ENCODE measurements around the gene SLCO4A1. TPM values are rescaled to one million over a fixed set of nuclear protein-coding genes. Genes with fewer than 3 reads are reported as not detected.

Gene SLCO4A1
- total and polyA plus RNA-seq, 9 of the 15 experiments (the other 6 are each of a cell fraction or from before 2014, with no cell fraction given) = 1.6 to 21.9 (median 12.8) TPM

DNA sequence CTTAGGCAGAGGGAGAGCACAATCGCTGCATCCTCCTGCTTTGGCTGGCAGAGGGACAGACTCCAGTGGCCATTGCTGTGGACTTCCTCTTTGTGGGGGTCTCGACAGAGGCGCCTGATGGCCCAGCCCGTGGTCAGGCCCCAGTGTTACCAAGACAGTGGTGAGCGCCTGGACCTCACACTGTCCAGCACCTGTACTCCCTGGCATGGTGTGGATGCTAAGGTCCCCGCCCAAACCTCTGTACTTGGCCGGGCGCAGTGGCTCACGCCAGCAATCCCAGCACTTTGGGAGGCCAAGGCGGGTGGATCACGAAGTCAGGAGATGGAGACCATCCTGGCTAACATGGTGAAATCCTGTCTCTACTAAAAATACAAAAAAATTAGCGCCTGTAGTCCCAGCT, 64.0 kb downstream of the SLCO4A1 start:
- peaks cover 11% of the 10 kb centered on the region; the same call in 1 of the 2 replicates for H4K20me1 ChIP-seq (replicated peaks; ENCODE audit: control insufficient read depth, insufficient read depth, low read length)
- no peak overlapping the region for H2AFZ ChIP-seq (ENCODE audit: low read depth, low read length)
- no peak overlapping the region for H3K9ac ChIP-seq (ENCODE audit: insufficient read depth in 1 of 2, low read depth in 2 of 2, low read length in 2 of 2)
- no TSS peak for BruUV-seq (replicated peaks)
- intact Hi-C loops (cut with micrococcal nuclease) = no loop called here
- peaks cover 47 to 86% of the 10 kb centered on the region in 2 experiments for H3K27me3 ChIP-seq (ENCODE audit: control insufficient read depth in 2 of 2, insufficient read depth in 2 of 2, low read length in 2 of 2)
- no peak overlapping the region for H3K4me3 ChIP-seq
- POLR2A ChIA-PET = interaction anchor here (0.8 to 1.0 kb wide), 3 partner anchors 23 to 90 kb away, joined by 3 to 7 read pairs (median 4); partner anchors contain the start of gene MRGBP
- no peaks in the 10 kb centered on the region for H3K36me3 ChIP-seq (ENCODE audit: control insufficient read depth, insufficient read depth, low read length)
- H3K4me1 ChIP-seq (replicated peaks in 1 of 2; ENCODE audit: control insufficient read depth in 2 of 2, insufficient read depth in 2 of 2, low read length in 2 of 2) = peaks cover 6 to 46% of the 10 kb centered on the region in 2 experiments; a peak in 4 of 5 replicates
- WGBS (ENCODE audit: insufficient coverage, low coverage, missing lambda C conversion rate) = 7% methylated on average over 12 of the region's 12 CpGs
- in situ Hi-C loops (cut with MboI) = no loop called here
- H3K79me2 ChIP-seq (ENCODE audit: control insufficient read depth, insufficient read depth, low read length) = no peaks in the 10 kb centered on the region
- ATAC-seq (no peak), FAIRE-seq (no peak), DNase-seq (ENCODE audit: extremely low read depth in 1 of 4, low spot score in 3 of 4) (no peak)
- no peaks in the 10 kb centered on the region for H3K9me1 ChIP-seq (ENCODE audit: control insufficient read depth, insufficient read depth, low read length)
- no peak for TF ChIP-seq MXI1 (IDR thresholded peaks at IDR 0.05; ENCODE audit: low read depth, low read length)
- TF ChIP-seq SPI1 (IDR thresholded peaks at IDR 0.05; ENCODE audit: borderline replicate concordance, low read depth, low read length) = 0 out of 2 replicates have a peak, but pooled peaks have one; percentile 25
- no peak for TF ChIP-seq ZKSCAN1 (IDR thresholded peaks at IDR 0.05; ENCODE audit: low read depth, low read length)
- H3K4me2 ChIP-seq (ENCODE audit: insufficient read depth, low read length) = no peak overlapping the region
- H3K9me3 ChIP-seq (replicated peaks; ENCODE audit: control insufficient read depth, insufficient read depth, low read depth, low read length) = no peaks in the 10 kb centered on the region
- H3K27ac ChIP-seq (ENCODE audit: extremely low read depth, low read depth, low read length) = no peak overlapping the region
- CTCF ChIA-PET (ENCODE audit: low intra/inter-chr PET ratio) = no interaction called here

DNA sequence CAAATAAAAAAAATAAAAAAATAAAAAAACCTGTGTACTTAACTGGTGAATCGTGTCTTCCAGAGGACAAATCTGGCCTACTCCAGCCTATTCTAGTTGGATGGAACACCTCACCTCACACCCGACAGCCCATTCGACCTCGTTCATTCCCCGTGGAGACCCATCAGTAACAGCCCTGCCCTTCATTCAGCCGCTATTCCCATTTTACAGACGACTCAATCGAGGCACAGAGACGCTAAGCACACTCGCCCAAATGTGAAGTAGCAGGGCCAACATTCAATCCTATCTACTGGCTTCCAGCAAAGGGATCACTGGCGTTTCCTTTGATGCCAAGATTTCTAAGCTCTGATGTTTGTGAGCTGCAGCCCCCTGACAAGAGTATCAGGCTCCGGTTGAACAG, 64.6 kb downstream of the SLCO4A1 start:
- ChIA-PET CTCF (ENCODE audit: low intra/inter-chr PET ratio) (no interaction called here), POLR2A (interaction anchor here (0.7 kb wide), 1 partner anchor 9 kb away, joined by 3 read pairs; no protein-coding TSS in a partner anchor)
- H3K79me2 ChIP-seq (ENCODE audit: control insufficient read depth, insufficient read depth, low read length) = no peaks in the 10 kb centered on the region
- peaks cover 10 to 51% of the 10 kb centered on the region in 2 experiments for H3K4me1 ChIP-seq (replicated peaks in 1 of 2; ENCODE audit: control insufficient read depth in 2 of 2, insufficient read depth in 2 of 2, low read length in 2 of 2)
- intact Hi-C loops (cut with micrococcal nuclease) (no loop called here), in situ Hi-C loops (cut with MboI) (no loop called here)
- no peaks in the 10 kb centered on the region for H3K36me3 ChIP-seq (ENCODE audit: control insufficient read depth, insufficient read depth, low read length)
- no peak overlapping the region for H3K4me2 ChIP-seq (ENCODE audit: insufficient read depth, low read length)
- peaks cover 47 to 81% of the 10 kb centered on the region in 2 experiments for H3K27me3 ChIP-seq (ENCODE audit: control insufficient read depth in 2 of 2, insufficient read depth in 2 of 2, low read length in 2 of 2)
- DNase-seq (ENCODE audit: extremely low read depth in 1 of 4, low spot score in 3 of 4) = no peak
- H3K9me3 ChIP-seq (replicated peaks; ENCODE audit: control insufficient read depth, insufficient read depth, low read depth, low read length) = no peaks in the 10 kb centered on the region
- 8% methylated on average over 12 of the region's 12 CpGs for WGBS (ENCODE audit: insufficient coverage, low coverage, missing lambda C conversion rate)
- H3K9me1 ChIP-seq (ENCODE audit: control insufficient read depth, insufficient read depth, low read length) = no peaks in the 10 kb centered on the region
- H2AFZ ChIP-seq (ENCODE audit: low read depth, low read length) = no peak overlapping the region
- FAIRE-seq = no peak
- no TSS peak for BruUV-seq (replicated peaks)
- TF ChIP-seq SP2 (IDR thresholded peaks at IDR 0.05; ENCODE audit: extremely low read depth, low read depth, low read length, poor library complexity, severe bottlenecking) (no peak), XRCC5 (IDR thresholded peaks at IDR 0.05; ENCODE audit: low read depth, low read length) (no peak), PHB2 (IDR thresholded peaks at IDR 0.05; ENCODE audit: low read depth) (no peak), KHSRP (IDR thresholded peaks at IDR 0.05) (no peak), KDM1A (IDR thresholded peaks at IDR 0.05) (peak in 1 of 2 experiments; percentile 54; a peak in 2 of 4 replicates), C11orf30 (IDR thresholded peaks at IDR 0.05; ENCODE audit: low read depth) (no peak), BCOR (IDR thresholded peaks at IDR 0.05) (peak; percentile 84)
- TF ChIP-seq, protein P1, sequence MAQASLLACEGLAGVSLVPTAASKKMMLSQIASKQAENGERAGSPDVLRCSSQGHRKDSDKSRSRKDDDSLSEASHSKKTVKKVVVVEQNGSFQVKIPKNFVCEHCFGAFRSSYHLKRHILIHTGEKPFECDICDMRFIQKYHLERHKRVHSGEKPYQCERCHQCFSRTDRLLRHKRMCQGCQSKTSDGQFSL (CRISPR knock-in tag; IDR thresholded peaks at IDR 0.05) = no peak
- TF ChIP-seq, protein P1 (tag; IDR thresholded peaks at IDR 0.05) = no peak
- no peak overlapping the region for H3K4me3 ChIP-seq
- no peak for ATAC-seq
- H3K9ac ChIP-seq (ENCODE audit: insufficient read depth in 1 of 2, low read depth in 2 of 2, low read length in 2 of 2) = no peak overlapping the region
- no peak overlapping the region for H3K27ac ChIP-seq (ENCODE audit: extremely low read depth, low read depth, low read length)
- H4K20me1 ChIP-seq (replicated peaks; ENCODE audit: control insufficient read depth, insufficient read depth, low read length) = peaks cover 11% of the 10 kb centered on the region; the same call in 1 of the 2 replicates

All from K562 (cell line).